ENCODE measurements around the gene ETNK1. TPM values are rescaled to one million over a fixed set of nuclear protein-coding genes. Genes with fewer than 3 reads are reported as not detected.

ETNK1 gene
- total RNA-seq, 1 experiment from 2014 or later, result 70.1 TPM

- no peak overlapping the region for H3K27ac Mint-ChIP-seq
These were observed 53.0 kb downstream of the ETNK1 start for GRCh38 chr12:22677781-22678574.

More at GRCh38 chr12:22677781-22678574, 53.0 kb downstream of the ETNK1 start:
- Histone ChIP-seq H3K14ac (ENCODE audit: insufficient read depth, low read length) (no peak overlapping the region), H3K27ac (ENCODE audit: insufficient read length, low read depth, low read length) (no peak overlapping the region), H4K5ac (ENCODE audit: insufficient read length, low read depth, low read length) (no peak overlapping the region), H2BK5ac (ENCODE audit: insufficient read length, low read length) (no peak overlapping the region), H3K4me2 (ENCODE audit: insufficient read depth, insufficient read length, low read length) (no peak overlapping the region), H3K18ac (ENCODE audit: insufficient read length, low read depth, low read length) (no peak overlapping the region), H3K4ac (ENCODE audit: low read depth, low read length) (no peak overlapping the region), H3T11ph (ENCODE audit: low read length) (no peak overlapping the region), H2BK12ac (ENCODE audit: insufficient read length, low read depth, low read length) (no peak overlapping the region), H3K79me2 (ENCODE audit: insufficient read depth, low read length) (no peaks in the 10 kb centered on the region), H3K23me2 (ENCODE audit: insufficient read length, low read depth, low read length, poor library complexity, severe bottlenecking) (no peaks in the 10 kb centered on the region), H3K23ac (ENCODE audit: insufficient read length, low read depth, low read length) (no peak overlapping the region), H4K91ac (ENCODE audit: insufficient read length, low read depth, low read length) (no peak overlapping the region), H3K9ac (ENCODE audit: extremely low read depth, insufficient read length, low read length) (no peak overlapping the region), H2AK5ac (ENCODE audit: insufficient read length, low read length) (no peak overlapping the region), H3K9me3 (ENCODE audit: control insufficient read depth, low read depth, low read length) (no peaks in the 10 kb centered on the region), H3K56ac (ENCODE audit: insufficient read length, low read depth, low read length) (no peak overlapping the region), H3K27me3 (ENCODE audit: insufficient read depth, low read length) (no peaks in the 10 kb centered on the region), H3K4me1 (ENCODE audit: insufficient read depth, low read length) (no peaks in the 10 kb centered on the region), H2AFZ (ENCODE audit: low read length) (no peak overlapping the region), H4K20me1 (ENCODE audit: control insufficient read depth, insufficient read depth, insufficient read length) (no peaks in the 10 kb centered on the region), H2BK20ac (ENCODE audit: low read depth, low read length, poor library complexity, severe bottlenecking) (no peak overlapping the region), H4K8ac (replicated peaks; ENCODE audit: insufficient read length, low read depth, low read length) (no peak overlapping the region), H2BK120ac (ENCODE audit: low read depth, low read length, poor library complexity, severe bottlenecking) (no peak overlapping the region), H3K79me1 (ENCODE audit: insufficient read depth, low read depth, low read length, poor library complexity, severe bottlenecking) (peaks cover 4% of the 10 kb centered on the region), H2BK15ac (ENCODE audit: low read depth, low read length) (no peak overlapping the region)
- peaks cover 0 to 2% of the 10 kb centered on the region in 2 experiments; a peak in 1 of 5 replicates for H3K9me3 Mint-ChIP-seq
- H3K4me1 Mint-ChIP-seq, result no peaks in the 10 kb centered on the region
- no peak for TF ChIP-seq CTCF (conservative IDR thresholded peaks at IDR 0.05)
- no peak overlapping the region for H3K4me3 Mint-ChIP-seq
- WGBS (ENCODE audit: extremely low coverage, insufficient read length, low lambda C conversion rate), result 100% methylated on average over 2 of the region's 6 CpGs
- peaks cover 54 to 71% (median 55%) of the 10 kb centered on the region in 3 experiments for H3K36me3 Mint-ChIP-seq (ENCODE audit: insufficient read depth in 1 of 3, low read depth in 3 of 3)
- H3K27me3 Mint-ChIP-seq (ENCODE audit: low read depth), result no peaks in the 10 kb centered on the region
- no peak for DNase-seq
